ENCODE data around the gene DLG1. TPM values are rescaled to one million over a fixed set of nuclear protein-coding genes. Genes with fewer than 3 reads are reported as not detected.

The DLG1 gene
- total RNA-seq, 1 donor from 2014 or later: 77.5 TPM

GRCh38 chr3:197242784-197243432 lies 55.5 kb downstream of the DLG1 start:
- no peaks in the 10 kb centered on the region for H3K36me3 ChIP-seq
- no peak for ATAC-seq
- DNase-seq: no peak
- no peaks in the 10 kb centered on the region for H3K27me3 ChIP-seq
- no peak overlapping the region for H3K27ac ChIP-seq
- H3K9me3 ChIP-seq: peaks cover 10% of the 10 kb centered on the region
- H3K4me3 ChIP-seq: no peak overlapping the region
- intact Hi-C loops (cut with DNase I): no loop called here
- no peak for TF ChIP-seq CTCF (IDR thresholded peaks at IDR 0.05)
- no peaks in the 10 kb centered on the region for H3K4me1 ChIP-seq

- no peak for TF ChIP-seq CTCF (IDR thresholded peaks at IDR 0.05)
- ATAC-seq (no peak), DNase-seq (no peak)
- Histone ChIP-seq H3K36me3 (no peaks in the 10 kb centered on the region), H3K9me3 (peaks cover 10% of the 10 kb centered on the region), H3K27me3 (no peaks in the 10 kb centered on the region), H3K4me3 (no peak overlapping the region), H3K27ac (no peak overlapping the region), H3K4me1 (no peaks in the 10 kb centered on the region)
- intact Hi-C loops (cut with DNase I): no loop called here
These were observed 57.2 kb downstream of the DLG1 start for GRCh38 chr3:197241173-197241572.

GRCh38 chr3:197239857-197240256 lies 58.6 kb downstream of the DLG1 start:
- no peak overlapping the region for H3K27ac ChIP-seq
- TF ChIP-seq CTCF (IDR thresholded peaks at IDR 0.05): no peak
- DNase-seq: no peak
- H3K4me1 ChIP-seq: no peaks in the 10 kb centered on the region
- no peak for ATAC-seq
- peaks cover 10% of the 10 kb centered on the region for H3K9me3 ChIP-seq
- no peaks in the 10 kb centered on the region for H3K27me3 ChIP-seq
- H3K4me3 ChIP-seq: no peak overlapping the region
- H3K36me3 ChIP-seq: no peaks in the 10 kb centered on the region
- intact Hi-C loops (cut with DNase I): no loop called here

GRCh38 chr3:197238842-197239241 lies 59.6 kb downstream of the DLG1 start:
- H3K27ac ChIP-seq: no peak overlapping the region
- intact Hi-C loops (cut with DNase I): no loop called here
- no peak overlapping the region for H3K4me3 ChIP-seq
- DNase-seq (no peak), ATAC-seq (no peak)
- no peaks in the 10 kb centered on the region for H3K36me3 ChIP-seq
- TF ChIP-seq CTCF (IDR thresholded peaks at IDR 0.05): no peak
- H3K9me3 ChIP-seq: peaks cover 10% of the 10 kb centered on the region
- no peaks in the 10 kb centered on the region for H3K4me1 ChIP-seq
- no peaks in the 10 kb centered on the region for H3K27me3 ChIP-seq

- Histone ChIP-seq H3K9me3 (peaks cover 7% of the 10 kb centered on the region), H3K27me3 (no peaks in the 10 kb centered on the region), H3K36me3 (no peaks in the 10 kb centered on the region), H3K4me3 (no peak overlapping the region), H3K4me1 (no peaks in the 10 kb centered on the region), H3K27ac (no peak overlapping the region)
- ATAC-seq: no peak
- no peak for TF ChIP-seq CTCF (IDR thresholded peaks at IDR 0.05)
- DNase-seq: no peak
- intact Hi-C loops (cut with DNase I): no loop called here
These were observed 60.5 kb downstream of the DLG1 start for GRCh38 chr3:197237897-197238296.

GRCh38 chr3:197236362-197236761 lies 62.0 kb downstream of the DLG1 start:
- H3K36me3 ChIP-seq: no peaks in the 10 kb centered on the region
- intact Hi-C loops (cut with DNase I): no loop called here
- no peak for DNase-seq
- no peak for TF ChIP-seq CTCF (IDR thresholded peaks at IDR 0.05)
- no peak for ATAC-seq
- no peak overlapping the region for H3K27ac ChIP-seq
- no peaks in the 10 kb centered on the region for H3K27me3 ChIP-seq
- H3K4me1 ChIP-seq: no peaks in the 10 kb centered on the region
- no peaks in the 10 kb centered on the region for H3K9me3 ChIP-seq
- no peak overlapping the region for H3K4me3 ChIP-seq
